CD4-positive, alpha-beta T cell treated with Interleukin-10 for 1 hour (primary cell): Measurements from ENCODE around the gene LAMA5.
"Not testable (repeated sequence)": the region's sequence is repeated elsewhere in the genome, so short reads cannot be mapped to it uniquely, and the experiment has no call there.

Source experiments
- DNase-seq: peaks from one replicate; pipeline ENCODE4 v3.0.0-alpha.2; 2020

Gene LAMA5

GRCh38 chr20:62387933-62388635 lies 21.0 kb upstream of the LAMA5 start:
- DNase-seq = no peak

GRCh38 chr20:62387219-62387913 lies 20.3 kb upstream of the LAMA5 start:
- DNase-seq = no peak

GRCh38 chr20:62386383-62387218 lies 19.5 kb upstream of the LAMA5 start, which contains the start of gene RPS21:
Gene RPS21, plus strand, starts transcription at chr20:62387103. Its CDS starts 236 bp downstream, at chr20:62387339.
- peak; percentile 93 for DNase-seq

GRCh38 chr20:62382306-62383198 lies 15.4 kb upstream of the LAMA5 start:
- DNase-seq = peak; percentile 85

- DNase-seq = no peak
Observed at GRCh38 chr20:62381842-62382241, 14.7 kb upstream of the LAMA5 start.

GRCh38 chr20:62381202-62381797 lies 14.2 kb upstream of the LAMA5 start:
- DNase-seq = no peak

- no peak for DNase-seq
Observed at GRCh38 chr20:62378215-62378614, 11.1 kb upstream of the LAMA5 start.

GRCh38 chr20:62377615-62378178 lies 10.6 kb upstream of the LAMA5 start:
- no peak for DNase-seq

GRCh38 chr20:62377064-62377461 lies 10.0 kb upstream of the LAMA5 start:
- DNase-seq = no peak

- DNase-seq = no peak
Observed at GRCh38 chr20:62376112-62377063, 9.3 kb upstream of the LAMA5 start.

- no peak for DNase-seq
Observed at GRCh38 chr20:62374331-62375152, 7.4 kb upstream of the LAMA5 start.

GRCh38 chr20:62373631-62374179 lies 6.6 kb upstream of the LAMA5 start:
- DNase-seq = not testable (repeated sequence)

GRCh38 chr20:62372042-62372993 lies 5.2 kb upstream of the LAMA5 start:
- DNase-seq = no peak

- no peak for DNase-seq
Observed at GRCh38 chr20:62371588-62372041, 4.5 kb upstream of the LAMA5 start.

GRCh38 chr20:62370807-62371587 lies 3.9 kb upstream of the LAMA5 start:
- no peak for DNase-seq

GRCh38 chr20:62370115-62370806 lies 3.1 kb upstream of the LAMA5 start:
- DNase-seq = no peak

- DNase-seq = no peak
Observed at GRCh38 chr20:62369815-62370114, 2.7 kb upstream of the LAMA5 start.
